Measurements from ENCODE around the gene LANCL2. TPM values are rescaled to one million over a fixed set of nuclear protein-coding genes. Genes with fewer than 3 reads are reported as not detected.

LANCL2 gene
- total RNA-seq, 1 experiment from 2014 or later, result 10.0 TPM

DNA sequence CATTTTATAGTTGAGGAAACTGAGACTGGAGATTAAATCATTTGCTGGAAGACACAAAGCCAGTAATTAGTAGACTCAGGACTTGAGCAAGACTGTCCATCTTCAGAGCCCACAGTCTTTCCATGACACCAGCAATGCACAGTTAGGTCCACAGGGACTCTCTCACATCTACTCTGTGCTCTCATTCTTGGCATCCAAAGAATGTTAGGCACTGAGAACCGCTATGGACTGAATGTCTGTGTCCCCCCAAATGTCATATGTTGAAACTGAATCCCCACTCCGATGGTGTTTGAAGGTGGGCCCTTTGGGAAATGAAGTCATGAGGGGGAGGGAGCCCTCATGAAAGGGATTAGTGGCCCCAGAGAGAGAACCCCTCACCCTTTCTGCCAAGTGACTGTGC is 100.6 kb downstream of the LANCL2 start (continued):
- TF ChIP-seq, protein P1, sequence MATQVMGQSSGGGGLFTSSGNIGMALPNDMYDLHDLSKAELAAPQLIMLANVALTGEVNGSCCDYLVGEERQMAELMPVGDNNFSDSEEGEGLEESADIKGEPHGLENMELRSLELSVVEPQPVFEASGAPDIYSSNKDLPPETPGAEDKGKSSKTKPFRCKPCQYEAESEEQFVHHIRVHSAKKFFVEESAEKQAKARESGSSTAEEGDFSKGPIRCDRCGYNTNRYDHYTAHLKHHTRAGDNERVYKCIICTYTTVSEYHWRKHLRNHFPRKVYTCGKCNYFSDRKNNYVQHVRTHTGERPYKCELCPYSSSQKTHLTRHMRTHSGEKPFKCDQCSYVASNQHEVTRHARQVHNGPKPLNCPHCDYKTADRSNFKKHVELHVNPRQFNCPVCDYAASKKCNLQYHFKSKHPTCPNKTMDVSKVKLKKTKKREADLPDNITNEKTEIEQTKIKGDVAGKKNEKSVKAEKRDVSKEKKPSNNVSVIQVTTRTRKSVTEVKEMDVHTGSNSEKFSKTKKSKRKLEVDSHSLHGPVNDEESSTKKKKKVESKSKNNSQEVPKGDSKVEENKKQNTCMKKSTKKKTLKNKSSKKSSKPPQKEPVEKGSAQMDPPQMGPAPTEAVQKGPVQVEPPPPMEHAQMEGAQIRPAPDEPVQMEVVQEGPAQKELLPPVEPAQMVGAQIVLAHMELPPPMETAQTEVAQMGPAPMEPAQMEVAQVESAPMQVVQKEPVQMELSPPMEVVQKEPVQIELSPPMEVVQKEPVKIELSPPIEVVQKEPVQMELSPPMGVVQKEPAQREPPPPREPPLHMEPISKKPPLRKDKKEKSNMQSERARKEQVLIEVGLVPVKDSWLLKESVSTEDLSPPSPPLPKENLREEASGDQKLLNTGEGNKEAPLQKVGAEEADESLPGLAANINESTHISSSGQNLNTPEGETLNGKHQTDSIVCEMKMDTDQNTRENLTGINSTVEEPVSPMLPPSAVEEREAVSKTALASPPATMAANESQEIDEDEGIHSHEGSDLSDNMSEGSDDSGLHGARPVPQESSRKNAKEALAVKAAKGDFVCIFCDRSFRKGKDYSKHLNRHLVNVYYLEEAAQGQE (IDR thresholded peaks at IDR 0.05; ENCODE audit: low read depth), result no peak
- TF ChIP-seq EZH2phosphoT487 (IDR thresholded peaks at IDR 0.05; ENCODE audit: borderline replicate concordance), result no peak

DNA sequence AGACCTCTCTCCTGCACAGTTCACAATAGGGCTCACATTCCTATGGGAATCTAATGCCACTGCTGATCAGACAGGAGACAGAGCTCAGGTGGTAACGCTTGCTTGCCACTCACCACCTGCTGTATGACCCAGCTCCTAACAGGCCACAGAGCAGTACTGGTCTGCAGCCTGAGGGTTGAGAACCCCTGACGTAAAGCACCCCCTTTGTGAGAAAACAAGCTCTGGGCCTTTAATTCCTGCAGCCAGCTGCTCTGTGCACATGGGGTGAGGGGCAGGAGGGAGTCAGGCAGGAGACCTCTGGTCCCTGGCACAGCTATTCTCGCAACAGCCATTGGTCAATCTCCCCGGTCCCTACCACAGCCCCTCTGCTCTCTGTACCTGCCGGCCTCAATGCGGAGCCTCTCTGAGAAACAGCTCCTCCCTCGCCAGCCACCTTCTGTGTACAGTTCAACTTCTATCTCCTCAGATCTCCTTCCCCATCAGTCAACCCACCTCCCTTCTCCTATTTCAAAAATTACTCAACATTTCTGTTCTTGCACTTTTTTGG is 102.0 kb downstream of the LANCL2 start:
- ChIA-PET RAD21 (ENCODE audit: low non-redundant PET in 1 of 2, low total read pairs in 2 of 2, uncharacterized antibody in 2 of 2, unreplicated experiment in 2 of 2) (no interaction called here), CTCF (no interaction called here), POLR2A (no interaction called here)
- no peak for ATAC-seq
- no peaks in the 10 kb centered on the region for H3K9me3 ChIP-seq (ENCODE audit: control insufficient read depth in 1 of 2, insufficient read depth in 1 of 2, low read depth in 1 of 2, low read length in 2 of 2)
- H3K4me1 ChIP-seq (ENCODE audit: control insufficient read depth in 1 of 2, insufficient read depth in 2 of 2, low read length in 2 of 2), result no peaks in the 10 kb centered on the region
- BruUV-seq (replicated peaks), result no TSS peak
- no peaks in the 10 kb centered on the region for H3K36me3 ChIP-seq (ENCODE audit: control insufficient read depth in 1 of 2, insufficient read depth in 2 of 2, low read length in 2 of 2)
- no peaks in the 10 kb centered on the region for H4K20me1 ChIP-seq (ENCODE audit: insufficient read depth)
- H3K27ac ChIP-seq (ENCODE audit: low read depth, low read length), result no peak overlapping the region
- no peaks in the 10 kb centered on the region for H3K27me3 ChIP-seq (ENCODE audit: insufficient read depth, low read length)
- H3K79me2 ChIP-seq (ENCODE audit: insufficient read depth, low read length), result no peaks in the 10 kb centered on the region
- TF ChIP-seq, protein P1 (IDR thresholded peaks at IDR 0.05; ENCODE audit: low read depth), result no peak
- TF ChIP-seq EZH2phosphoT487 (IDR thresholded peaks at IDR 0.05; ENCODE audit: borderline replicate concordance), result no peak
- TF ChIP-seq SP1 (IDR thresholded peaks at IDR 0.05; ENCODE audit: low read depth), result no peak
- no peak for TF ChIP-seq POLR2AphosphoS5 (IDR thresholded peaks at IDR 0.05; ENCODE audit: low read depth, low read length)
- TF ChIP-seq FOSL1 (IDR thresholded peaks at IDR 0.05; ENCODE audit: low read depth), result no peak
- TF ChIP-seq YY1 (IDR thresholded peaks at IDR 0.05; ENCODE audit: extremely low read depth, insufficient replicate concordance, low read depth, low read length), result no peak
- no peak for TF ChIP-seq ELF1 (IDR thresholded peaks at IDR 0.05; ENCODE audit: borderline replicate concordance, low read depth)
- no peak for TF ChIP-seq RAD21 (IDR thresholded peaks at IDR 0.05; ENCODE audit: low read depth)
- no peak for TF ChIP-seq ZNF274 (IDR thresholded peaks at IDR 0.05; ENCODE audit: low read depth, low read length)
- no peak for TF ChIP-seq JUND (IDR thresholded peaks at IDR 0.05)
- TF ChIP-seq ZFX (IDR thresholded peaks at IDR 0.05), result no peak
- no peak for TF ChIP-seq CEBPB (IDR thresholded peaks at IDR 0.05; ENCODE audit: low read depth)
- no peak for TF ChIP-seq SIN3A (IDR thresholded peaks at IDR 0.05; ENCODE audit: low read depth)
- TF ChIP-seq EGR1 (IDR thresholded peaks at IDR 0.05; ENCODE audit: low read depth), result no peak
- TF ChIP-seq, protein P2, sequence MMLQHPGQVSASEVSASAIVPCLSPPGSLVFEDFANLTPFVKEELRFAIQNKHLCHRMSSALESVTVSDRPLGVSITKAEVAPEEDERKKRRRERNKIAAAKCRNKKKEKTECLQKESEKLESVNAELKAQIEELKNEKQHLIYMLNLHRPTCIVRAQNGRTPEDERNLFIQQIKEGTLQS (IDR thresholded peaks at IDR 0.05), result no peak
- TF ChIP-seq, protein P3, sequence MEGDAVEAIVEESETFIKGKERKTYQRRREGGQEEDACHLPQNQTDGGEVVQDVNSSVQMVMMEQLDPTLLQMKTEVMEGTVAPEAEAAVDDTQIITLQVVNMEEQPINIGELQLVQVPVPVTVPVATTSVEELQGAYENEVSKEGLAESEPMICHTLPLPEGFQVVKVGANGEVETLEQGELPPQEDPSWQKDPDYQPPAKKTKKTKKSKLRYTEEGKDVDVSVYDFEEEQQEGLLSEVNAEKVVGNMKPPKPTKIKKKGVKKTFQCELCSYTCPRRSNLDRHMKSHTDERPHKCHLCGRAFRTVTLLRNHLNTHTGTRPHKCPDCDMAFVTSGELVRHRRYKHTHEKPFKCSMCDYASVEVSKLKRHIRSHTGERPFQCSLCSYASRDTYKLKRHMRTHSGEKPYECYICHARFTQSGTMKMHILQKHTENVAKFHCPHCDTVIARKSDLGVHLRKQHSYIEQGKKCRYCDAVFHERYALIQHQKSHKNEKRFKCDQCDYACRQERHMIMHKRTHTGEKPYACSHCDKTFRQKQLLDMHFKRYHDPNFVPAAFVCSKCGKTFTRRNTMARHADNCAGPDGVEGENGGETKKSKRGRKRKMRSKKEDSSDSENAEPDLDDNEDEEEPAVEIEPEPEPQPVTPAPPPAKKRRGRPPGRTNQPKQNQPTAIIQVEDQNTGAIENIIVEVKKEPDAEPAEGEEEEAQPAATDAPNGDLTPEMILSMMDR (IDR thresholded peaks at IDR 0.05 in 2 of 3, conservative IDR thresholded peaks at IDR 0.05 in 1 of 3; ENCODE audit: borderline replicate concordance in 1 of 3, insufficient read depth in 1 of 3, low read depth in 2 of 3, low read length in 2 of 3), result no peak
- no peak overlapping the region for H3K9ac ChIP-seq (ENCODE audit: low read length)
- H3K9me2 ChIP-seq (ENCODE audit: insufficient read depth), result no peaks in the 10 kb centered on the region
- no peak overlapping the region for H3K4me3 ChIP-seq (replicated peaks in 1 of 2; ENCODE audit: low read depth in 1 of 2, low read length in 2 of 2)
- H3K4me2 ChIP-seq (ENCODE audit: low read length), result no peak overlapping the region
- intact Hi-C loops (cut with micrococcal nuclease), result no loop called here
- H2AFZ ChIP-seq (ENCODE audit: low read depth, low read length, poor library complexity, severe bottlenecking), result no peak overlapping the region
- no peak for DNase-seq (ENCODE audit: low read depth, low spot score)

All from HCT116 (cell line).